Iris pigment epithelial cell (primary cell): ENCODE measurements around the gene CCDC92B.
A peak's percentile ranks its signal among the peaks of the same experiment; 100 is the strongest.
"Not testable (repeated sequence)": the region's sequence is repeated elsewhere in the genome, so short reads cannot be mapped to it uniquely, and the experiment has no call there.

Experiments
- DNase-seq: peaks from one replicate; pipeline ENCODE4 v3.0.0-alpha.2; 2011; ENCODE audit warnings: low read depth

Gene CCDC92B

GRCh38 chr17:2749058-2749783 lies at the start of gene CCDC92B:
CCDC92B (minus strand) TSS chr17:2749652; CDS start chr17:2735145, 14,507 bp downstream.
- no peak for DNase-seq

- no peak for DNase-seq
Observed at GRCh38 chr17:2798678-2799077, 49.2 kb upstream of the CCDC92B start.

GRCh38 chr17:2798188-2798587 lies 48.7 kb upstream of the CCDC92B start:
- no peak for DNase-seq

GRCh38 chr17:2797637-2798036 lies 48.2 kb upstream of the CCDC92B start:
- no peak for DNase-seq

- no peak for DNase-seq
Observed at GRCh38 chr17:2797226-2797625, 47.8 kb upstream of the CCDC92B start.

- DNase-seq: no peak
Observed at GRCh38 chr17:2796164-2797125, 47.0 kb upstream of the CCDC92B start, which contains the start of gene RAP1GAP2. RAP1GAP2 (plus strand) TSS chr17:2796438; CDS start chr17:2796528, 90 bp downstream.

- DNase-seq: no peak
Observed at GRCh38 chr17:2795441-2796163, 46.1 kb upstream of the CCDC92B start.

GRCh38 chr17:2794111-2794803 lies 44.8 kb upstream of the CCDC92B start:
- no peak for DNase-seq

- DNase-seq: no peak
Observed at GRCh38 chr17:2792366-2793169, 43.1 kb upstream of the CCDC92B start.

- no peak for DNase-seq
Observed at GRCh38 chr17:2789700-2790099, 40.2 kb upstream of the CCDC92B start.

- DNase-seq: peak; percentile 75
Observed at GRCh38 chr17:2786176-2786881, 36.9 kb upstream of the CCDC92B start.

- not testable (repeated sequence) for DNase-seq
Observed at GRCh38 chr17:2785376-2785775, 35.9 kb upstream of the CCDC92B start.

- no peak for DNase-seq
Observed at GRCh38 chr17:2784864-2785263, 35.4 kb upstream of the CCDC92B start.

- DNase-seq: no peak
Observed at GRCh38 chr17:2783310-2784030, 34.0 kb upstream of the CCDC92B start.

GRCh38 chr17:2782055-2782454 lies 32.6 kb upstream of the CCDC92B start:
- peak; percentile 22 for DNase-seq

- DNase-seq: not testable (repeated sequence)
Observed at GRCh38 chr17:2781598-2781997, 32.1 kb upstream of the CCDC92B start.

GRCh38 chr17:2780931-2781454 lies 31.5 kb upstream of the CCDC92B start:
- DNase-seq: no peak

- no peak for DNase-seq
Observed at GRCh38 chr17:2780256-2780655, 30.8 kb upstream of the CCDC92B start.

GRCh38 chr17:2779545-2779944 lies 30.1 kb upstream of the CCDC92B start:
- DNase-seq: no peak
